ENCODE data around the gene PARN. TPM values are rescaled to one million over a fixed set of nuclear protein-coding genes. Genes with fewer than 3 reads are reported as not detected.

Gene PARN
- total and polyA plus RNA-seq, 3 experiments from 2014 or later: 45.9 to 48.2 (median 46.0) TPM

DNA sequence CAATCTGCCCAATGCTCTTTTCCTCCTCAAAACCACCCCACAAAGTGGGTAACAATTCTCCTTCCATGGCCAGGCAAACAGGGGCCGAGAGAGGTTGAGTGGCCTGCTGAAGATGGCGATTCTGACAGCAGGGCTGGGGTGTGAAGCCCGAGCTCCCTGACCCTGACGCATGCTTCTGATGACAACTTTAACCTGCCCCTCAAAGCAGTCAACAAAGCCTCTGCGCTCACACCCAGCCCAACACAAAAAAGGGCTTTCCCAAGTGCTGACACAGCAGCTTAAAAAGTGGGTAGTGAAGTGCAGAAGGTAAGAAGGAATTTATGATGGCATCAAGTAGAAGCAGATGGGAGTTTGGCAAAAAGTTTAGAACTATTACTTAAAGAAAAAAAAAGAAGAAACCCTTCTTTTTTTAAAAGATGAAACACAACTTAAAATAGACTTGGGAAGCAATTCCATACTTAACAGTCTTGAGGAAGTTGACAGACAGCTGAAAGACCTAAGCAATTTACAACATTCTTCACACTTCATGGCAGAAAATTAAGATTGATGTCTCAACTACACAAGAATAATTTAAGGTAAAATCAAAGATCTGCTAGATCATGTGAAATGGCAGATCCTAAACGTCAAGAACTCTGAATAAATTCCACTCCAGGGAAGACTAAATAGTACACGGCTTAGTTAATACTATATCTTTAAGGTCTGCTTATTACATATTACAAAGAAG lies 133.9 kb downstream of the PARN start:
- no peak overlapping the region for H3K4me3 Mint-ChIP-seq
- Histone ChIP-seq H3K9me3 (ENCODE audit: low read length) (no peaks in the 10 kb centered on the region), H3K4me1 (ENCODE audit: insufficient read depth, low read length) (no peaks in the 10 kb centered on the region), H3K27me3 (ENCODE audit: insufficient read depth, low read length, poor library complexity, severe bottlenecking) (no peaks in the 10 kb centered on the region), H3K36me3 (ENCODE audit: insufficient read depth, low read length) (no peaks in the 10 kb centered on the region), H3K4me3 (ENCODE audit: low read length) (no peak overlapping the region), H3K27ac (ENCODE audit: low read depth, low read length) (no peak overlapping the region)
- no peak for DNase-seq
- CTCF ChIA-PET: no interaction called here
- H3K9me3 Mint-ChIP-seq: no peaks in the 10 kb centered on the region
- H3K27me3 Mint-ChIP-seq: no peaks in the 10 kb centered on the region
- H3K36me3 Mint-ChIP-seq: peaks cover 3 to 27% (median 8%) of the 10 kb centered on the region in 3 donors
- POLR2A ChIA-PET: no interaction called here
- peak overlapping the region in 4 of 8 donors; percentile 17 to 70 (median 34) for H3K27ac Mint-ChIP-seq
- H3K4me1 Mint-ChIP-seq: peaks cover 50 to 52% (median 50%) of the 10 kb centered on the region in 3 donors

DNA sequence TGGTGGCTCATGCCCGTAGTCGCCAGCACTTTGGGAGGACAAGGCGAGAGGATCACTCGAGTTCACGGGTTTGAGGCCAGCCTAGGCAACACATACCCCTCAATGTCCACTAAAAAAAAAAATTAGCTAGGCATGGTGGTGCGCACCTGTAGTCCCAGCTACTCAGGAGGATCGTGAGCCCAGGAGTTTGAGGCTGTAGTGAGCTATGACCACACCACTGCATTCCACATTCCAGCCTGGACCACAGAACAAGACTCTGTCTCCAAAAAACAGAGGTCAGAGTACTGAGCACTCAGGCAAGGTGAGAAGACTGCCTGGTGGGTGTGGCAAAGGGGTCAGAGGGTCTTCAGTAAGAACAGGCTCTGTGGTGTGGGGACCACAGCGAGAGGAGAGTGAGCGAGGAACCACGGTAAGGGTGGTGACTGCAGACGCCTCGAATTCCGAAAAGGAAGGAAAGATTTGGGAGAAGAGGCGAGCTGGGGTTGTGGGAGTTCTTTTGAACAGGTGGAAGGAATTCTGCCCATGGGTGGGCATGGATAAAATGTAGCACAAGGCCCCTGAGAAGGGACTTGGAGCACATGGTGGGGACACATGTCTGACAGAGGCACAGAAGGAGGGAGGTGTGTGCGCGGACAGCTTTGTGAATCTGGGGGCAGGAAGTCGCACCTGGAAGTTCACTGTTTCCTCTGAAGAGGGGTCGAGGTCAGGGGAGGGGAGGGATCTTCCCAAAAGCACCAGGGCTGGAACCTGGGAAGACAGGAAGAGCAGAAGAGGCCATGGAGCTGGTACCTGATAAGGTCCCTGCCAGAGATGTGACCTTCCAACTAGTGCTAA lies 134.6 kb downstream of the PARN start:
- Mint-ChIP-seq H3K4me1 (peaks cover 50 to 54% (median 52%) of the 10 kb centered on the region in 3 donors), H3K27me3 (no peaks in the 10 kb centered on the region), H3K9me3 (no peaks in the 10 kb centered on the region), H3K4me3 (peak overlapping the region in 2 of 7 donors; percentile 10 to 48), H3K36me3 (peaks cover 3 to 27% (median 8%) of the 10 kb centered on the region in 3 donors), H3K27ac (peak overlapping the region in 4 of 8 donors; percentile 37 to 85 (median 66))
- ChIA-PET CTCF (no interaction called here), POLR2A (no interaction called here)
- DNase-seq: no peak
- Histone ChIP-seq H3K4me3 (ENCODE audit: low read length) (no peak overlapping the region), H3K9me3 (ENCODE audit: low read length) (no peaks in the 10 kb centered on the region), H3K27ac (ENCODE audit: low read depth, low read length) (no peak overlapping the region), H3K36me3 (ENCODE audit: insufficient read depth, low read length) (no peaks in the 10 kb centered on the region), H3K4me1 (ENCODE audit: insufficient read depth, low read length) (no peaks in the 10 kb centered on the region), H3K27me3 (ENCODE audit: insufficient read depth, low read length, poor library complexity, severe bottlenecking) (no peaks in the 10 kb centered on the region)

GRCh38 chr16:14494396-14494966 lies 135.6 kb downstream of the PARN start:
- Histone ChIP-seq H3K4me1 (ENCODE audit: insufficient read depth, low read length) (no peaks in the 10 kb centered on the region), H3K36me3 (ENCODE audit: insufficient read depth, low read length) (no peaks in the 10 kb centered on the region), H3K4me3 (ENCODE audit: low read length) (no peak overlapping the region), H3K27me3 (ENCODE audit: insufficient read depth, low read length, poor library complexity, severe bottlenecking) (no peaks in the 10 kb centered on the region), H3K9me3 (ENCODE audit: low read length) (no peaks in the 10 kb centered on the region), H3K27ac (ENCODE audit: low read depth, low read length) (no peak overlapping the region)
- H3K4me3 Mint-ChIP-seq: no peak overlapping the region
- peak overlapping the region in 4 of 8 donors; percentile 39 to 59 (median 47) for H3K27ac Mint-ChIP-seq
- no peak for DNase-seq
- ChIA-PET CTCF (no interaction called here), POLR2A (no interaction called here)
- peaks cover 50 to 56% (median 54%) of the 10 kb centered on the region in 3 donors for H3K4me1 Mint-ChIP-seq
- no peaks in the 10 kb centered on the region for H3K27me3 Mint-ChIP-seq
- peaks cover 3 to 27% (median 8%) of the 10 kb centered on the region in 3 donors for H3K36me3 Mint-ChIP-seq
- H3K9me3 Mint-ChIP-seq: no peaks in the 10 kb centered on the region

DNA sequence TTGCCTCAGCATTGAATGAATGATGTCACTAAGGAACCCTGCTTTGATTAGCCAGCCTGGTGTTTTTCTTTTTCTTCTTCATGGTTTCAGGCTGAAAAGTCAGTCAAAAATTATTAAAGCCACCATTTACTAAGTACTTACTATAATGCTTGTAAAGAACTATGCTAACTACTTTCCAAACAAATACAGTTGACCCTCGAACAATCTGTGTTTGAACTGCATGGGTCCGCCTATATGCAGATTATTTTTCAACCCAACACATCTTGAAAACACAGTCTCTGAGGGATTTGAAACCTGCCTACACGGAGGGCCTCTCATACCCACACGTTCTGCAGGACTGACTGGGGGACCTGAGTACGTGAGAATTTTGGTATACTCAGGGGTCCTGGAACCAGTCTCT lies 136.3 kb downstream of the PARN start:
- no peak overlapping the region for H3K4me3 ChIP-seq (ENCODE audit: low read length)
- Mint-ChIP-seq H3K9me3 (no peaks in the 10 kb centered on the region), H3K4me1 (peaks cover 51 to 63% (median 60%) of the 10 kb centered on the region in 3 donors), H3K27me3 (no peaks in the 10 kb centered on the region), H3K36me3 (peaks cover 7 to 25% (median 8%) of the 10 kb centered on the region in 3 donors), H3K27ac (peak overlapping the region in 2 of 8 donors; percentile 24 to 26), H3K4me3 (no peak overlapping the region)
- no peak overlapping the region for H3K27ac ChIP-seq (ENCODE audit: low read depth, low read length)
- no peaks in the 10 kb centered on the region for H3K4me1 ChIP-seq (ENCODE audit: insufficient read depth, low read length)
- H3K27me3 ChIP-seq (ENCODE audit: insufficient read depth, low read length, poor library complexity, severe bottlenecking): no peaks in the 10 kb centered on the region
- no peak for DNase-seq
- ChIA-PET POLR2A (no interaction called here), CTCF (no interaction called here)
- H3K9me3 ChIP-seq (ENCODE audit: low read length): no peaks in the 10 kb centered on the region
- H3K36me3 ChIP-seq (ENCODE audit: insufficient read depth, low read length): no peaks in the 10 kb centered on the region

GRCh38 chr16:14492614-14493013 lies 137.4 kb downstream of the PARN start:
- H3K4me1 Mint-ChIP-seq: peaks cover 59 to 72% (median 70%) of the 10 kb centered on the region in 3 donors
- Histone ChIP-seq H3K9me3 (ENCODE audit: low read length) (no peaks in the 10 kb centered on the region), H3K27ac (ENCODE audit: low read depth, low read length) (no peak overlapping the region), H3K4me3 (ENCODE audit: low read length) (no peak overlapping the region), H3K4me1 (ENCODE audit: insufficient read depth, low read length) (peaks cover 8% of the 10 kb centered on the region), H3K27me3 (ENCODE audit: insufficient read depth, low read length, poor library complexity, severe bottlenecking) (no peaks in the 10 kb centered on the region), H3K36me3 (ENCODE audit: insufficient read depth, low read length) (no peaks in the 10 kb centered on the region)
- H3K36me3 Mint-ChIP-seq: peaks cover 7 to 22% (median 8%) of the 10 kb centered on the region in 3 donors
- H3K27me3 Mint-ChIP-seq: no peaks in the 10 kb centered on the region
- ChIA-PET CTCF (no interaction called here), POLR2A (no interaction called here)
- peak overlapping the region in 1 of 7 donors; percentile 30 for H3K4me3 Mint-ChIP-seq
- DNase-seq: no peak
- H3K27ac Mint-ChIP-seq: peak overlapping the region in 3 of 8 donors; percentile 12 to 52 (median 30)
- H3K9me3 Mint-ChIP-seq: no peaks in the 10 kb centered on the region

- H3K27ac ChIP-seq (ENCODE audit: low read depth, low read length): no peak overlapping the region
- H3K27me3 ChIP-seq (ENCODE audit: insufficient read depth, low read length, poor library complexity, severe bottlenecking): no peaks in the 10 kb centered on the region
- H3K4me1 ChIP-seq (ENCODE audit: insufficient read depth, low read length): peaks cover 12% of the 10 kb centered on the region
- H3K36me3 ChIP-seq (ENCODE audit: insufficient read depth, low read length): no peaks in the 10 kb centered on the region
- DNase-seq: no peak
- peaks cover 60 to 72% (median 69%) of the 10 kb centered on the region in 3 donors for H3K4me1 Mint-ChIP-seq
- CTCF ChIA-PET: no interaction called here
- peak overlapping the region in 1 of 7 donors; percentile 30 for H3K4me3 Mint-ChIP-seq
- H3K36me3 Mint-ChIP-seq: peaks cover 7 to 22% (median 8%) of the 10 kb centered on the region in 3 donors
- no peak overlapping the region for H3K4me3 ChIP-seq (ENCODE audit: low read length)
- H3K27ac Mint-ChIP-seq: peak overlapping the region in 3 of 8 donors; percentile 23 to 58 (median 23)
- H3K27me3 Mint-ChIP-seq: no peaks in the 10 kb centered on the region
- H3K9me3 ChIP-seq (ENCODE audit: low read length): no peaks in the 10 kb centered on the region
- no peaks in the 10 kb centered on the region for H3K9me3 Mint-ChIP-seq
- POLR2A ChIA-PET: no interaction called here
Measured at GRCh38 chr16:14491861-14492529, 138.1 kb downstream of the PARN start.

GRCh38 chr16:14490235-14490634 lies 139.8 kb downstream of the PARN start:
- no peaks in the 10 kb centered on the region for H3K27me3 ChIP-seq (ENCODE audit: insufficient read depth, low read length, poor library complexity, severe bottlenecking)
- H3K27me3 Mint-ChIP-seq: no peaks in the 10 kb centered on the region
- H3K9me3 Mint-ChIP-seq: no peaks in the 10 kb centered on the region
- H3K9me3 ChIP-seq (ENCODE audit: low read length): no peaks in the 10 kb centered on the region
- no peak overlapping the region for H3K4me3 ChIP-seq (ENCODE audit: low read length)
- H3K27ac ChIP-seq (ENCODE audit: low read depth, low read length): no peak overlapping the region
- peaks cover 7 to 16% (median 8%) of the 10 kb centered on the region in 3 donors for H3K36me3 Mint-ChIP-seq
- no peak overlapping the region for H3K27ac Mint-ChIP-seq
- H3K4me3 Mint-ChIP-seq: no peak overlapping the region
- POLR2A ChIA-PET: no interaction called here
- no peaks in the 10 kb centered on the region for H3K36me3 ChIP-seq (ENCODE audit: insufficient read depth, low read length)
- H3K4me1 ChIP-seq (ENCODE audit: insufficient read depth, low read length): peaks cover 12% of the 10 kb centered on the region
- DNase-seq: no peak
- CTCF ChIA-PET: no interaction called here
- peaks cover 45 to 57% (median 55%) of the 10 kb centered on the region in 3 donors for H3K4me1 Mint-ChIP-seq

All from CD8-positive, alpha-beta memory T cell (primary cell).